GM21528 (cell line): ENCODE data around the gene AKAP17A.
"Not testable (repeated sequence)": the region's sequence is repeated elsewhere in the genome, so short reads cannot be mapped to it uniquely, and the experiment has no call there.

Experiments
- ATAC-seq: cut with Tn5 transposase; IDR thresholded peaks from one replicate; pipeline ENCODE4 v1.9.1; 2021; ENCODE audit warnings: mild to moderate bottlenecking, moderate library complexity; ENCODE audit not compliant: unreplicated experiment, low FRiP score

The AKAP17A gene

DNA sequence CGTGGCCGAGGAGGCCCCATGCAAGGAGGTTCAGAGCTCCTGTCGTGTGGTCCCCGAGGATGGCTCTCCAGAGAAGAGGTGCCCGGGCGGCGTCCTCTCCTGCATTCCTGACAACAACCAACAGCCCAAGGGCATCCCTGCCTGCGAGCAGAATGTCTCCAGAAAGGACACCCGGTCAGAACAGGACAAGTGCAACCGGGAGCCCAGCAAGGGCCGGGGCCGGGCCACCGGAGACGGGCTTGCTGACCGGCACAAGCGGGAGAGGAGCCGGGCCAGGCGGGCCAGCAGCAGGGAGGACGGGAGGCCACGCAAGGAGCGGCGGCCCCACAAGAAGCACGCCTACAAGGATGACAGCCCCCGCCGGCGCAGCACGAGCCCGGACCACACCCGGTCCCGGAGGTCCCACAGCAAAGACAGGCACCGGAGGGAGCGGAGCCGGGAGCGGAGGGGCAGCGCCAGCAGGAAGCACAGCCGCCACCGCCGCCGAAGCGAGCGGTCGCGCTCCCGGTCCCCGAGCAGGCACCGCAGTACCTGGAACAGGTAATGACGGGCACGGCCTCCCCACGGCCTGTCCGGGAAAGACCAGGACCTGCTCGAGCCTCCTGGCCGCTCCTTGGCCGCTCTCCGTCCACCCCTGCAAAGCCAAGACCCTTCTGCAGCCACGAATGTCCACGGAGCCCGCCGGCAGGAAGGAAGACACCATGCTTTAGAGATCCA is 9.8 kb downstream of the AKAP17A start:
- ATAC-seq, result no peak

GRCh38 chrX:1601768-1602085 is 10.3 kb downstream of the AKAP17A start:
- ATAC-seq, result no peak

- ATAC-seq, result no peak
Observed at GRCh38 chrX:1602299-1602698, 10.9 kb downstream of the AKAP17A start.

- no peak for ATAC-seq
Observed at GRCh38 chrX:1606496-1606895, 15.1 kb downstream of the AKAP17A start.

- ATAC-seq, result no peak
Observed at GRCh38 chrX:1609311-1609710, 17.9 kb downstream of the AKAP17A start.

- no peak for ATAC-seq
Observed at GRCh38 chrX:1609762-1610161, 18.4 kb downstream of the AKAP17A start.

DNA sequence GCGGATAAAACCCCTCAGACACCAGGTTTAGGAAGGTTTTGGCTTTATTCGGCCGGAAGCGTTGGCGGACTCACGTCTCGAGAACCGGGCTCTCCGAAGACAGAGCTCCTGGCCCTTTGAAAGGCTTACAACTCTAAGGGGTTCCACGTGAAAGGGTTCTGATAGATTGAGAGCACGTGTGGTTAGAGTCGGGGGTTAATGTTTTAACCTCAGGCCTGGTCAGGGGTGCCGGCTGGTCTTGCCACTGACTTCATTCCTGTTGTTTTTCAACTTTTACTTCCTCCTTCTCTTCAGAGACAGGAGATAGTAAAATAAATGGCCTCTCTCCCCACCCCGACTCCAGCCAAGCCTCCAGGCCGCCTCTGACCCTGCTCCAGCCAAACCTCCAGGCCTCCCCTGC is 18.8 kb downstream of the AKAP17A start:
- ATAC-seq, result no peak

GRCh38 chrX:1610736-1611135 is 19.3 kb downstream of the AKAP17A start:
- no peak for ATAC-seq

DNA sequence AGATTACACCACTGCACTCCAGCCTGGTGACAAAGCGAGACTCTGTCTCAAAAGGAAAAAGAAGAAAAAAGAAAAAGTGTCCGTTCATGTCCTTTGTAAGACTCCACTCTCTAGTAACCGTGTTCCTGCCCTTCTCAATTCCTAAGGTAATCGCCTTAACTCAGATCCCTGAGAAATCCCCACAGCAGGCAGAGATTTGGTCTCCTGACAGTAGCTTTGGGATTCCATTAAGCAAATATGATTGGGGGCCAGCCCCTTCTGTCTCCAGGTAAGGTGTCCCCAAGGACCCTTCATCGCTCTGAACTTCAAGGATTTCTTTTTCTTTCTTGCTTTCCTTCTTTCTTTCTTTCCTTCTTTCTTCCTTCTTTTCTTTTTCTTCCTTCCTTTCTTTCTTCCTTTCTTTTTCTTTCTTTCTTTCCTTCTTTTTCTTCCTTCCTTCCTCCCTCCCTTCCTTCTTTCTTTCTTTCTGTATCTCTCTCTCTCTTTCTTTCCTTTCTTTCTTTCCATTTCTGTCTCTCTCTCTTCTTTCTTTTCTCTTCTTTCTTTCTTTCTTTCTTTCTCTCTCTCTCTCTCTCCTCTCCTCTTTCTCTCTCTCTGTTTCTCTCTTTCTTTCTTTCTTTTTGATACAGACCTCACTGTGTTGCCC is 21.4 kb downstream of the AKAP17A start:
- ATAC-seq, result no peak

DNA sequence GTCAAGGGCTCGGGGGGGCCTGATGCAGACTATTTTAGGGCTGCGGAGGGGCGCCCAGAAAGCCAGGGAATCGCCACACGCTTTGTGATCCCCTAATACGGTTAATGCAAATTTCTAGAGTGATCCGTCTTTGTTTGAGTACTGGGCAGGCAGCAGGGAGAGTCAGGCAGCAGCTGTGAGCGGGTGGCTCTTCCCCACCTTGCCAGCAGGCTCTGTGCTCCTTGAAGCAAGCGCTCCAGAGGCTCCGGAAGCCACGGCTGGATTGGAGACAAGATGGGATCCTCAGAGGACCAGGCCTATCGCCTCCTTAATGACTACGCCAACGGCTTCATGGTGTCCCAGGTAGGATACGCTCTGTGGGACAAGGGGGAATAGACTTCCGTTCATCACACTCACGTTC is 23.5 kb downstream of the AKAP17A start, which contains the start of gene ASMT:
ASMT (plus strand) TSS at position 133 of the 400 bp plus-strand sequence; CDS start at position 274, 141 bp downstream.
- no peak for ATAC-seq

- no peak for ATAC-seq
Observed at GRCh38 chrX:1618689-1619088, 27.3 kb downstream of the AKAP17A start.

- ATAC-seq, result no peak
Observed at GRCh38 chrX:1623691-1624090, 32.3 kb downstream of the AKAP17A start.

DNA sequence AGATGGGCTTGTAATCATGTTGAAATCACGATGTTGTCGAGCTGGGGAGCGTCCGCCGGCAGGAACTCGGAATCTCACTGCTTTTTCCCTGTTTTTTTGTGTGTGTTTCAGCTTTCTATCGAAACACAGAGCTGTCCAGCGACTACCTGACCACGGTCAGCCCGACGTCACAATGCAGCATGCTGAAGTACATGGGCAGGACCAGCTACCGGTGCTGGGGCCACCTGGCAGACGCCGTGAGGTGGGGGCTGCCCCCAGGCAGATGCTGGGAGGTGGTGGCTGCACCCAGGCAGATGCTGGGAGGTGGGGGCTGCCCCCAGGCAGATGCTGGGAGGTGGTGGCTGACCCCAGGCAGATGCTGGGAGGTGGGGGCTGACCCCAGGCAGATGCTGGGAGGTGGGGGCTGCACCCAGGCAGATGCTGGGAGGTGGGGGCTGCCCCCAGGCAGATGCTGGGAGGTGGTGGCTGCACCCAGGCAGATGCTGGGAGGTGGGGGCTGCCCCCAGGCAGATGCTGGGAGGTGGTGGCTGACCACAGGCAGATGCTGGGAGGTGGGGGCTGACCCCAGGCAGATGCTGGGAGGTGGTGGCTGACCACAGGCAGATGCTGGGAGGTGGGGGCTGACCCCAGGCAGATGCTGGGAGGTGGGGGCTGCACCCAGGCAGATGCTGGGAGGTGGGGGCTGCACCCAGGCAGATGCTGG is 32.9 kb downstream of the AKAP17A start:
- ATAC-seq, result not testable (repeated sequence)

- ATAC-seq, result not testable (repeated sequence)
Observed at GRCh38 chrX:1624861-1625215, 33.4 kb downstream of the AKAP17A start.

DNA sequence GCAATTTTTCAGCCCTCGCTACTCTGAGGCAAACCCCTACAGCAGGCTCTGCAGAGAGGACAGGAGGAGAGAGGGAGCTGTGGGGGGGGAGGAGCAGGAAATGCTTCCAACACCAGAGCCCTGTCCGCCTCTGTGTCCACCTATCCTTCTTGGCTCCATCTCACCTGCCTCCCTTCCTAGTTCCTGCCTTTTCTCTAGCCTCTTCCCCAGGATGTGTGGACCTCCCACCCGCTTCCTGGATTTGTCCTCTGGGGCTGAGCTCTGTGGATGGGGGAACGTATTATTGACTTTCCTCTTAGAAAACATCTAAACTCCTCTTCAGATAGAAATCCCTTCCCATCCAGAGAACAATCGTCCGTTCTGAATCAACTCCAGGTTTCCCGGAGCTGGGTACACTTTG is 37.8 kb downstream of the AKAP17A start:
- no peak for ATAC-seq

GRCh38 chrX:1646009-1646408 is 54.6 kb downstream of the AKAP17A start:
- no peak for ATAC-seq

- no peak for ATAC-seq
Observed at GRCh38 chrX:1649621-1650020, 58.2 kb downstream of the AKAP17A start.
